GM19035 (cell line): Measurements from ENCODE around the gene ITGB6.
"Not testable (repeated sequence)": the region's sequence is repeated elsewhere in the genome, so short reads cannot be mapped to it uniquely, and the experiment has no call there.

Experiments used
- ATAC-seq: cut with Tn5 transposase; IDR thresholded peaks from one replicate; pipeline ENCODE4 v1.9.1; 2021; ENCODE audit not compliant: unreplicated experiment

The ITGB6 gene

GRCh38 chr2:160194351-160194750, 5.7 kb downstream of the ITGB6 start:
- ATAC-seq, result no peak

- not testable (repeated sequence) for ATAC-seq
Observed at GRCh38 chr2:160181146-160181836, 18.8 kb downstream of the ITGB6 start.

GRCh38 chr2:160180690-160181089, 19.4 kb downstream of the ITGB6 start:
- not testable (repeated sequence) for ATAC-seq

GRCh38 chr2:160180172-160180571, 19.9 kb downstream of the ITGB6 start:
- ATAC-seq, result no peak

- no peak for ATAC-seq
Observed at GRCh38 chr2:160175169-160176134, 24.6 kb downstream of the ITGB6 start.

- no peak for ATAC-seq
Observed at GRCh38 chr2:160174322-160174721, 25.8 kb downstream of the ITGB6 start.

GRCh38 chr2:160169988-160170387, 30.1 kb downstream of the ITGB6 start:
- ATAC-seq, result no peak

- ATAC-seq, result no peak
Observed at GRCh38 chr2:160169471-160169870, 30.6 kb downstream of the ITGB6 start.

- no peak for ATAC-seq
Observed at GRCh38 chr2:160168878-160169277, 31.2 kb downstream of the ITGB6 start.

- no peak for ATAC-seq
Observed at GRCh38 chr2:160167089-160167740, 32.9 kb downstream of the ITGB6 start.

GRCh38 chr2:160165996-160166395, 34.1 kb downstream of the ITGB6 start:
- no peak for ATAC-seq

- ATAC-seq, result no peak
Observed at GRCh38 chr2:160165081-160165480, 35.0 kb downstream of the ITGB6 start.

- no peak for ATAC-seq
Observed at GRCh38 chr2:160157861-160158829, 41.9 kb downstream of the ITGB6 start.

- ATAC-seq, result no peak
Observed at GRCh38 chr2:160156665-160157064, 43.4 kb downstream of the ITGB6 start.

- no peak for ATAC-seq
Observed at GRCh38 chr2:160156100-160156499, 44.0 kb downstream of the ITGB6 start.

GRCh38 chr2:160148419-160148818, 51.7 kb downstream of the ITGB6 start:
- not testable (repeated sequence) for ATAC-seq

- no peak for ATAC-seq
Observed at GRCh38 chr2:160145471-160145870, 54.6 kb downstream of the ITGB6 start.

GRCh38 chr2:160144280-160144990, 55.6 kb downstream of the ITGB6 start:
- ATAC-seq, result no peak

- no peak for ATAC-seq
Observed at GRCh38 chr2:160142472-160142871, 57.6 kb downstream of the ITGB6 start.

- ATAC-seq, result no peak
Observed at GRCh38 chr2:160141912-160142311, 58.2 kb downstream of the ITGB6 start.
